ENCODE measurements around the gene FOXQ1.

FOXQ1 gene

GRCh38 chr6:1362643-1363042 lies 50.7 kb downstream of the FOXQ1 start:
- H3K27me3 ChIP-seq (ENCODE audit: control insufficient read depth, insufficient read depth, low read length): no peaks in the 10 kb centered on the region
- H3K4me2 ChIP-seq (ENCODE audit: low read length): no peak overlapping the region
- no peak for TF ChIP-seq CTCF (IDR thresholded peaks at IDR 0.05)
- H3K27ac ChIP-seq: no peak overlapping the region
- H3K79me2 ChIP-seq: no peaks in the 10 kb centered on the region
- H3K4me1 ChIP-seq: no peaks in the 10 kb centered on the region
- H3K36me3 ChIP-seq (ENCODE audit: control insufficient read depth, insufficient read depth, low read length): no peaks in the 10 kb centered on the region
- H3K4me3 ChIP-seq (ENCODE audit: low read depth, low read length): no peak overlapping the region
- H3K9ac ChIP-seq: no peak overlapping the region
- H2AFZ ChIP-seq: no peak overlapping the region
- no peaks in the 10 kb centered on the region for H3K9me3 ChIP-seq (ENCODE audit: control insufficient read depth, low read length)

GRCh38 chr6:1363298-1363697 lies 51.4 kb downstream of the FOXQ1 start:
- no peak overlapping the region for H3K4me2 ChIP-seq (ENCODE audit: low read length)
- TF ChIP-seq CTCF (IDR thresholded peaks at IDR 0.05): no peak
- no peaks in the 10 kb centered on the region for H3K27me3 ChIP-seq (ENCODE audit: control insufficient read depth, insufficient read depth, low read length)
- H3K36me3 ChIP-seq (ENCODE audit: control insufficient read depth, insufficient read depth, low read length): no peaks in the 10 kb centered on the region
- no peak overlapping the region for H3K9ac ChIP-seq
- H2AFZ ChIP-seq: no peak overlapping the region
- H3K27ac ChIP-seq: no peak overlapping the region
- H3K79me2 ChIP-seq: no peaks in the 10 kb centered on the region
- H3K4me3 ChIP-seq (ENCODE audit: low read depth, low read length): no peak overlapping the region
- no peaks in the 10 kb centered on the region for H3K4me1 ChIP-seq
- H3K9me3 ChIP-seq (ENCODE audit: control insufficient read depth, low read length): no peaks in the 10 kb centered on the region

- peak overlapping the region; percentile 4 for H3K27ac ChIP-seq
- H3K9me3 ChIP-seq (ENCODE audit: control insufficient read depth, low read length): no peaks in the 10 kb centered on the region
- no peak overlapping the region for H3K4me3 ChIP-seq (ENCODE audit: low read depth, low read length)
- H3K9ac ChIP-seq: no peak overlapping the region
- H3K36me3 ChIP-seq (ENCODE audit: control insufficient read depth, insufficient read depth, low read length): no peaks in the 10 kb centered on the region
- H3K79me2 ChIP-seq: no peaks in the 10 kb centered on the region
- no peaks in the 10 kb centered on the region for H3K4me1 ChIP-seq
- no peak overlapping the region for H2AFZ ChIP-seq
- H3K4me2 ChIP-seq (ENCODE audit: low read length): no peak overlapping the region
- no peak for TF ChIP-seq CTCF (IDR thresholded peaks at IDR 0.05)
- no peaks in the 10 kb centered on the region for H3K27me3 ChIP-seq (ENCODE audit: control insufficient read depth, insufficient read depth, low read length)
Observed at GRCh38 chr6:1363729-1364572, 52.1 kb downstream of the FOXQ1 start.

Data from parathyroid adenoma (tissue), 2 donors.